GM04503 (cell line): ENCODE results near the gene ARHGAP11A.
"Not testable (repeated sequence)": the region's sequence is repeated elsewhere in the genome, so short reads cannot be mapped to it uniquely, and the experiment has no call there.

Experiments
- DNase-seq: peaks from one replicate; pipeline ENCODE4 v3.0.0-alpha.2; 2012; ENCODE audit warnings: low read depth

ARHGAP11A gene

GRCh38 chr15:32615051-32615870 lies at the start of gene ARHGAP11A:
Gene ARHGAP11A, plus strand, starts transcription at chr15:32615504. Its CDS starts 708 bp downstream, at chr15:32616212.
- DNase-seq: peak; percentile 78

- not testable (repeated sequence) for DNase-seq
Observed at GRCh38 chr15:32568988-32569387, 46.3 kb upstream of the ARHGAP11A start.

GRCh38 chr15:32578482-32578881 lies 36.8 kb upstream of the ARHGAP11A start:
- not testable (repeated sequence) for DNase-seq

DNA sequence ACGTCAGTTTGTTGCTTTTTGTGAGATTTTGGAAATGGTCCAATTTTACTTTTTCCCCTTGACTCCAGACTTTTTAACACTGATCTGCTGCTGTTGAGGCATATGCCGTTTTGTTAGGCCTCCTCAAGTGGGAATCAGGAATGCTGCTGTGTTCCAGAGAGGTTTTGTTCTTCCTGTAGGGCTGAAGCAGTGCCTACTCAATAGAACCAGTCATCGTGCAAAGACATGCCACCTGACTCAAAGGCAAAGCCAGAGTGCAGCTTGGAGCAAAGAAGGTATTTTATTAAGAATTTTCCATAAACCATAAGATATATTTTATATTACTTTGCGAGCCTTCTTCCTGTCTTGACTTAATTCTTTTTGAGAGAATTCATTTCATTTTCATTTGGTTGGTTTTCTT lies 29.5 kb upstream of the ARHGAP11A start:
- not testable (repeated sequence) for DNase-seq

GRCh38 chr15:32593151-32593550 lies 22.2 kb upstream of the ARHGAP11A start, which contains the start of gene GOLGA8N:
Gene GOLGA8N, plus strand, starts transcription at chr15:32593456.
- DNase-seq: not testable (repeated sequence)

- DNase-seq: not testable (repeated sequence)
Observed at GRCh38 chr15:32609518-32609917, 5.8 kb upstream of the ARHGAP11A start.

- DNase-seq: not testable (repeated sequence)
Observed at GRCh38 chr15:32610719-32611118, 4.6 kb upstream of the ARHGAP11A start.

GRCh38 chr15:32614712-32615050 lies 623 bp upstream of the ARHGAP11A start:
- DNase-seq: not testable (repeated sequence)

GRCh38 chr15:32615871-32616426 lies 645 bp downstream of the ARHGAP11A start:
- not testable (repeated sequence) for DNase-seq

DNA sequence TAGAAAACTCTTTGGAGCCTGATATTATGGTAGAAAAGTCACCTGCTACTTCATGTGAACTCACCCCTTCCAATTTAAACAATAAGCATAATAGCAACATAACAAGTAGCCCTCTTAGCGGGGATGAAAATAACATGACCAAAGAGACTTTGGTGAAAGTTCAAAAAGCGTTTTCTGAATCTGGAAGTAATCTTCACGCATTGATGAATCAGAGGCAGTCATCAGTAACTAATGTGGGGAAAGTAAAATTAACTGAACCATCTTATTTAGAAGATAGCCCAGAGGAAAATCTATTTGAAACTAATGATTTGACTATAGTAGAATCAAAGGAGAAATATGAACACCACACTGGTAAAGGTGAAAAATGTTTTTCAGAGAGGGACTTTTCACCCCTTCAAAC lies 21.1 kb downstream of the ARHGAP11A start:
- no peak for DNase-seq

DNA sequence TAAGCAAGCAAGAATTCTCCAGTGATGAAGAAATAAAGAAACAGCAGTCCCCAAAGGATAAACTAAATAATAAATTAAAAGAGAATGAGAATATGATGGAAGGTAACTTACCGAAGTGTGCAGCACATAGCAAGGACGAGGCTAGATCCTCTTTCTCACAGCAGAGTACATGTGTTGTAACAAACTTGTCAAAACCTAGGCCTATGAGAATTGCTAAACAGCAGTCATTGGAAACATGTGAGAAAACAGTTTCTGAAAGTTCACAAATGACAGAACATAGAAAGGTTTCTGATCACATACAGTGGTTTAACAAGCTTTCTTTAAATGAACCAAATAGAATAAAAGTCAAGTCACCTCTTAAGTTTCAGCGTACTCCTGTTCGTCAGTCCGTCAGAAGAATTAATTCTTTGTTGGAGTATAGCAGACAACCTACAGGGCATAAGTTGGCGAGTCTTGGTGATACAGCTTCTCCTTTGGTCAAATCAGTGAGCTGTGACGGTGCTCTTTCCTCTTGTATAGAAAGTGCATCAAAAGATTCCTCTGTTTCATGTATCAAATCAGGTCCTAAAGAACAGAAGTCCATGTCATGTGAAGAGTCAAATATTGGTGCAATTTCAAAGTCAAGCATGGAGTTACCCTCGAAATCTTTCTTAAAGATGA lies 21.7 kb downstream of the ARHGAP11A start:
- DNase-seq: no peak

GRCh38 chr15:32637704-32638103 lies 22.4 kb downstream of the ARHGAP11A start:
- DNase-seq: no peak

GRCh38 chr15:32641517-32642059 lies 26.3 kb downstream of the ARHGAP11A start, which contains the start of gene SCG5:
Gene SCG5, plus strand, starts transcription at chr15:32641710. Its CDS starts 1,883 bp downstream, at chr15:32643593.
- no peak for DNase-seq

- DNase-seq: no peak
Observed at GRCh38 chr15:32642667-32643435, 27.5 kb downstream of the ARHGAP11A start.

DNA sequence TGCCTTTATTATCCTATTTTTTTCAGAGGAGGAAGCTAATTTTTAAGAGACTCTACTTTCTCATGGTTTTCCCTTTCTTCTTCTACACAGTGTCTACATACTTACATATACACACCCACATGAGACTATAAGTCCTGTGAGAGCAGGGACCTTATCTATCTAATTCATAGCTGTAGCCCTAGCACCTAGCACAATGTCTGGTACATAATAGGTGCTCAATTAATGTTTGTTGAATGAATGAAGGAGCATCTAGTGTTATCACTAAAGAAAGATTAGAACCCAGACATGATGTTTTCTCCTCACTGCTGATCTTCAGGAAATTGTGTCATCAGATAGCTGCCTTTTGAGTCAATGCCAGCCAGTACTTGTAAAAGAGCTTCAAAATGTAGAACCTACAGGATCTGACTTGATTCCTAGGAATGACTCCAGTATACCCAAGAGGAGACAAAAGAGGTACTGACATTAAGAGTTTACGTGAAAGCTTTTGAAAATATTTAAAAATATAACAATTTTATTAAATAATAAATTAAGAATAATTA lies 28.7 kb downstream of the ARHGAP11A start:
- no peak for DNase-seq

DNA sequence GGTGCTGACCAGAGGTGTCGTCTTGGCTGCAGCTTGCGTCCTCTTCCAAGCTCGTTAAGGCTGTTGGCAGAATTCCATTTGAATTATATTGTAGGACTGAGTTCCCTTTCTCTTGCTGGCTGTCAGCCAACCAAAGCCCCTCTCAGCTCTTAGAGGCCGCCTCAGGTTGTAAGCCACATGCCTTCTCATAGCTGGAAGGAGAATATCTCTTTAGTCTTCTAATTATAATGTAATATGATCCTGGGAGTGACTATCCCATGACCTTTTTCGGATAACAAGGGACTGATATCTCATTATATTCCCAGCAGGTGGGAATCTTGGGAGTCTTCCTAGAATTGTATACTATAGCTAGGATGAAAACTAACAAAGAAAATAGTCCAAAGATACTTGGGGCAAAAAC lies 31.0 kb downstream of the ARHGAP11A start:
- DNase-seq: no peak

- DNase-seq: no peak
Observed at GRCh38 chr15:32649342-32649741, 34.0 kb downstream of the ARHGAP11A start.

DNA sequence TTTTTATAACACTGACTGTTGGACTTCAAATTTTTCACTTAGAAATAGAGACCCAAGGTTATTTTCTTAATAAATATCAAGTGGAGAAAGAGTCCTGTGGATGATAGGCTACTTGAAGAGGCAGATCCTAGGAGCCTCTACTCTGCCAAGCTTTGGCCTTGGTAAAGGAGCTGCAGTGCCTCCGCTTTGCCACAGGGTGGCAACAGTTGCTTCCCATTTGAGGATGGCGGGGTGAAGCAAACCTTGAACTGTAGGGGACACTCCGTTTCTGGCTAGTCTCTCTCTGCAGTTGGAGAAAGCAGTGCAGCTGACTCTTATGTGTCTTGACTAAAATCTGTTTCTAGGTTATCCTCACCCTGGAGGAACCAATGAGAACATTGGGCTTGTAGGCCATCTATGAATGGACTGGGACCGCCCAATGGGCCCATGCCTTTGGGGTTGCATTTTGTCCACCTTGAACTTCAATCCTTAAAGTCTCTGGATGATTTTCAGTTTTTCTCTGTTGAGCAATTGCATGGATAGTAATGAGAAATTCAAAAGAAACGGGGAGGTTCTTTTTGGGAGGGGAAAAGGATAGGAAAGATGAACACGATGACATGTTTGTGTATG lies 36.0 kb downstream of the ARHGAP11A start:
- DNase-seq: no peak

DNA sequence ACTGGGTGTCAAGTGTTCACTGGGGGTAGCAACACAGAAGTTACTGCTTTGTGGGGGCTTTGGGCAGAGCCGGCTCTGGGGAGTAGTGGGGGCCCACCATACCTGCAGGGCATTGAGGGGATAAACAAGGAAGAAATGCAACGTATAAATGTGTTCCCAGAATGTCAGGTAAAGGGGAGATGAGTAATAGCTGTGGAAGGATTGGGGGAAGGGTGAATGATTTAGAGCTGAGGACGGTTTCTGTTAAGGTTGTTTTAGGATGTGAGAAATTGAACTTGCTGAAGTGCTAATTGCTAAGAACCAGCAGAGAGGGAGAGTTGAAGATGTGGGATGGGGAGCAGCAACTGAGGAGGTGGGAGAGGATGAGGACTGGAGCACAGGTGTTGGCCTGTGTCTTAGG lies 36.9 kb downstream of the ARHGAP11A start:
- no peak for DNase-seq

DNA sequence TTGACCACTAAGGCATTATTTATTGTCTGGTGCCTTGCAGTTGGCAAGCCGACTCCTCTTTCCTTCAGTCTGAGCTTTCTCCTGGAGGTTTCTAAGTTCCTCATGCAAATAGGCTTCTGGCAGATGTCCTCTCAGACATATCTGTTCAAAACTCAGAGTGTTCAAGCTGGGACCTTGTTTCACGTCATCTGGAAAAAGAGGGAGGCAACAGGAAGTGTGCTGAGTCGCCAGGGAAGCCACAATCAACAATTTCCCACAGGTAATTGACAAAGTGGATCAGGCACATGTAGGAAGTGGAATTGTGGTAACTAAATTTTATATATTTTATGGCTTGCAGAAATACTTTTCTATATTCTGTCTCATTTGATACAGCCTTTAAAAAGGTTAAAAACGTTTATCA lies 40.8 kb downstream of the ARHGAP11A start:
- DNase-seq: no peak

GRCh38 chr15:32656496-32656895 lies 41.2 kb downstream of the ARHGAP11A start:
- no peak for DNase-seq
